HFFc6 (cell line): Measurements from ENCODE around the gene KLF12. TPM values are rescaled to one million over a fixed set of nuclear protein-coding genes. Genes with fewer than 3 reads are reported as not detected.

Source experiments
- DNase-seq: peaks from one replicate; pipeline ENCODE4 v3.0.0-alpha.2; 2018
- H3K27ac Mint-ChIP-seq: 2 replicates; pipeline ENCODE4 v1.8.0; 2020; ENCODE audit warnings: mild to moderate bottlenecking, mixed read lengths
- H3K27me3 Mint-ChIP-seq: 2 replicates; pipeline ENCODE4 v1.8.0; 2021; ENCODE audit warnings: mild to moderate bottlenecking, moderate library complexity, mixed read lengths; ENCODE audit not compliant: insufficient read depth
- H3K36me3 Mint-ChIP-seq: 2 replicates; pipeline ENCODE4 v1.8.0; 2021; ENCODE audit warnings: low read depth, mixed read lengths
- H3K4me1 Mint-ChIP-seq: 2 replicates; pipeline ENCODE4 v1.8.0; 2020; ENCODE audit warnings: low read depth, mixed read lengths
- H3K4me3 Mint-ChIP-seq: 2 replicates; pipeline ENCODE4 v1.8.0; 2020; ENCODE audit warnings: mild to moderate bottlenecking, moderate library complexity, mixed read lengths
- H3K9me3 Mint-ChIP-seq: 2 replicates; pipeline ENCODE4 v1.8.0; 2020; ENCODE audit warnings: mild to moderate bottlenecking, mixed read lengths
- CTCF ChIP-seq: fragments of 200-600 bp; sonication (generic); IDR thresholded peaks from 2 replicates; pipeline ENCODE4 v1.5.0; 2021; ENCODE audit warnings: antibody characterized with exemption, mild to moderate bottlenecking
- total RNA-seq, 6 experiments: library from RNA; stranded (reverse); fragmentation: NEBNext Ultra II Directional; extraction: Animal tissue kit (Norgen Biotek cat#: 25700); gene quantifications; 2 replicates in 1 of 6; 3 replicates in 5 of 6; pipeline ENCODE4 v1.2.3, GENCODE V29; 2021

The KLF12 gene
- total RNA-seq, 6 experiments from 2014 or later: 18.1 to 28.2 (median 24.1) TPM

GRCh38 chr13:74103970-74104555 is 30.1 kb downstream of the KLF12 start:
- H3K4me1 Mint-ChIP-seq: peaks cover 57% of the 10 kb centered on the region
- peaks cover 31% of the 10 kb centered on the region for H3K36me3 Mint-ChIP-seq
- DNase-seq: no peak
- no peak for TF ChIP-seq CTCF
- peaks cover 13% of the 10 kb centered on the region for H3K9me3 Mint-ChIP-seq
- no peaks in the 10 kb centered on the region; the same call in 1 of the 2 replicates for H3K27me3 Mint-ChIP-seq
- no peak overlapping the region for H3K4me3 Mint-ChIP-seq
- H3K27ac Mint-ChIP-seq: no peak overlapping the region

- no peak overlapping the region for H3K4me3 Mint-ChIP-seq
- no peaks in the 10 kb centered on the region; the same call in 1 of the 2 replicates for H3K27me3 Mint-ChIP-seq
- no peak overlapping the region for H3K27ac Mint-ChIP-seq
- peaks cover 26% of the 10 kb centered on the region for H3K36me3 Mint-ChIP-seq
- no peak for TF ChIP-seq CTCF
- peaks cover 57% of the 10 kb centered on the region for H3K4me1 Mint-ChIP-seq
- DNase-seq: no peak
- peaks cover 13% of the 10 kb centered on the region for H3K9me3 Mint-ChIP-seq
Observed at GRCh38 chr13:74103196-74103595, 31.0 kb downstream of the KLF12 start.

GRCh38 chr13:74102691-74103090 is 31.5 kb downstream of the KLF12 start:
- Mint-ChIP-seq H3K27ac (no peak overlapping the region), H3K9me3 (peaks cover 13% of the 10 kb centered on the region), H3K4me1 (peaks cover 56% of the 10 kb centered on the region), H3K4me3 (no peak overlapping the region), H3K36me3 (peaks cover 26% of the 10 kb centered on the region), H3K27me3 (no peaks in the 10 kb centered on the region; the same call in 1 of the 2 replicates)
- DNase-seq: no peak
- no peak for TF ChIP-seq CTCF

GRCh38 chr13:74101436-74101835 is 32.8 kb downstream of the KLF12 start:
- Mint-ChIP-seq H3K9me3 (peaks cover 13% of the 10 kb centered on the region), H3K27me3 (no peaks in the 10 kb centered on the region; the same call in 1 of the 2 replicates), H3K4me3 (no peak overlapping the region), H3K36me3 (peaks cover 21% of the 10 kb centered on the region), H3K4me1 (peaks cover 46% of the 10 kb centered on the region), H3K27ac (no peak overlapping the region)
- TF ChIP-seq CTCF: no peak
- DNase-seq: no peak

GRCh38 chr13:74098077-74098476 is 36.1 kb downstream of the KLF12 start:
- DNase-seq: no peak
- H3K9me3 Mint-ChIP-seq: peaks cover 13% of the 10 kb centered on the region
- no peaks in the 10 kb centered on the region; the same call in 1 of the 2 replicates for H3K27me3 Mint-ChIP-seq
- H3K27ac Mint-ChIP-seq: no peak overlapping the region
- peaks cover 34% of the 10 kb centered on the region for H3K4me1 Mint-ChIP-seq
- H3K4me3 Mint-ChIP-seq: no peak overlapping the region
- no peak for TF ChIP-seq CTCF
- H3K36me3 Mint-ChIP-seq: peaks cover 21% of the 10 kb centered on the region
